ENCODE data around the gene NEGR1. TPM values are rescaled to one million over a fixed set of nuclear protein-coding genes. Genes with fewer than 3 reads are reported as not detected.

Gene NEGR1
- total and polyA plus RNA-seq, 2 donors (not counting 3 experiments of a cell fraction or from before 2014, with no cell fraction given) = 6.8 to 21.8 TPM

DNA sequence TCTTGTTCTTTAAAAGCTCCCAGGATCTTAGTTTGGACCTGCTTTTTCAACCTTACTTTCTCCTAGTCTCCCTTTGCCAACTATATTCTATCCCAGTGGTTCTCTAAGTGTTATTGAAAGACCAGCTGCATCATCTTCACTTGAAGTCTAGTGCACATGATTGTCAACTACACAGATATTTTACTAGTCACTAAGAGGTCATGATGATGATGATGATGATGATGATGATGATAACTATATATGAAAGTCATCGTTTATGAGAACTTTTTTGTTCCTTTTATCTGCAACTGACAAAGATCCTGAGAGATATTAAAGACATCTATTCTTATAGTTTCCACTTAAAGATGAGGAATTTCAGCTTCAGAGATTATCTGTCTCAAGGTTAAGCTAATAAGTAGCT lies 722.5 kb downstream of the NEGR1 start:
- FAIRE-seq (no peak), DNase-seq (ENCODE audit: low read depth, low spot score) (no peak)
- Histone ChIP-seq H4K20me1 (replicated peaks; ENCODE audit: control insufficient read depth, extremely low read depth, insufficient read depth, low read length) (no peaks in the 10 kb centered on the region), H2AFZ (ENCODE audit: low read depth, low read length) (no peak overlapping the region), H3K9me1 (replicated peaks; ENCODE audit: control insufficient read depth, extremely low read depth, insufficient read depth, low read length) (no peaks in the 10 kb centered on the region), H3K9ac (replicated peaks; ENCODE audit: extremely low read depth, insufficient read depth, low read length) (no peak overlapping the region), H3K4me2 (ENCODE audit: insufficient read depth, low read length) (no peak overlapping the region), H3K27ac (ENCODE audit: insufficient read depth, low read depth, low read length) (no peak overlapping the region), H3K9me3 (replicated peaks; ENCODE audit: control insufficient read depth, insufficient read depth, low read length) (no peaks in the 10 kb centered on the region), H3K27me3 (ENCODE audit: control insufficient read depth in 2 of 2, insufficient read depth in 2 of 2, low read length in 2 of 2) (no peaks in the 10 kb centered on the region), H3K79me2 (ENCODE audit: control insufficient read depth, insufficient read depth, low read length) (no peaks in the 10 kb centered on the region), H3K4me3 (replicated peaks in 1 of 3; ENCODE audit: insufficient read depth in 1 of 3, low read depth in 1 of 3, low read length in 3 of 3) (no peak overlapping the region), H3K4me1 (ENCODE audit: control insufficient read depth, extremely low read depth, insufficient read depth, low read length) (no peaks in the 10 kb centered on the region), H3K36me3 (ENCODE audit: control insufficient read depth in 2 of 2, extremely low read depth in 1 of 2, insufficient read depth in 2 of 2, low read length in 2 of 2) (no peaks in the 10 kb centered on the region)
- intact Hi-C loops (cut with micrococcal nuclease) (no loop called here), dilution Hi-C loops (cut with MboI; ENCODE audit: extremely low pct_ligation_motif_present, low sequenced_read_pairs) (no loop called here)
- ChIA-PET POLR2A (no interaction called here), CTCF (interaction anchor here (0.7 kb wide), 1 partner anchor 15 kb away, joined by 3 read pairs; no protein-coding TSS in a partner anchor)
- no TSS peak for BruUV-seq (replicated peaks)
- TF ChIP-seq MYC (IDR thresholded peaks at IDR 0.05; ENCODE audit: low read depth, low read length) = no peak
- TF ChIP-seq, protein P1, sequence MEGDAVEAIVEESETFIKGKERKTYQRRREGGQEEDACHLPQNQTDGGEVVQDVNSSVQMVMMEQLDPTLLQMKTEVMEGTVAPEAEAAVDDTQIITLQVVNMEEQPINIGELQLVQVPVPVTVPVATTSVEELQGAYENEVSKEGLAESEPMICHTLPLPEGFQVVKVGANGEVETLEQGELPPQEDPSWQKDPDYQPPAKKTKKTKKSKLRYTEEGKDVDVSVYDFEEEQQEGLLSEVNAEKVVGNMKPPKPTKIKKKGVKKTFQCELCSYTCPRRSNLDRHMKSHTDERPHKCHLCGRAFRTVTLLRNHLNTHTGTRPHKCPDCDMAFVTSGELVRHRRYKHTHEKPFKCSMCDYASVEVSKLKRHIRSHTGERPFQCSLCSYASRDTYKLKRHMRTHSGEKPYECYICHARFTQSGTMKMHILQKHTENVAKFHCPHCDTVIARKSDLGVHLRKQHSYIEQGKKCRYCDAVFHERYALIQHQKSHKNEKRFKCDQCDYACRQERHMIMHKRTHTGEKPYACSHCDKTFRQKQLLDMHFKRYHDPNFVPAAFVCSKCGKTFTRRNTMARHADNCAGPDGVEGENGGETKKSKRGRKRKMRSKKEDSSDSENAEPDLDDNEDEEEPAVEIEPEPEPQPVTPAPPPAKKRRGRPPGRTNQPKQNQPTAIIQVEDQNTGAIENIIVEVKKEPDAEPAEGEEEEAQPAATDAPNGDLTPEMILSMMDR (IDR thresholded peaks at IDR 0.05; ENCODE audit: extremely low read depth in 1 of 2, insufficient read depth in 1 of 2, low read depth in 1 of 2, low read length in 2 of 2) = no peak

DNA sequence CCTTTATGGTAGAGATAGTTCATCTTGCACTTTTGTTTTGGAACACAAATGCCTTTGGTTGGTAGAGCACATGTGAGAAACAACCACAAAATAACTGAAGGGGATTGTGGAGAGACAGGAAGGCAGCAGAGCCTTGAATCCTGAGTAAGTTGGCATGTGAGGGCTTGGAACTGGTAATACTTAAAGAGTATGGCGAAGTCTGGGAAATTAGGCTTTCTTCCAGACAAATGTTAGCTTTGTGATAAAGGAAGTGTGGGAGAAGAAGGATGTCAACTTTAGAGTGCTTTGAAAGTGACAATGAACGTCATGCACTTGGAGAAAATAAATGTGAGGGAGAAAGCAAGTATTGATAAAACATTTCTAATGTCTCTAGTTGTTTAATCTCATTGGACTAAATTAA lies 725.2 kb downstream of the NEGR1 start:
- no peak overlapping the region for H3K4me3 ChIP-seq (replicated peaks in 1 of 3; ENCODE audit: insufficient read depth in 1 of 3, low read depth in 1 of 3, low read length in 3 of 3)
- no peaks in the 10 kb centered on the region for H3K9me1 ChIP-seq (replicated peaks; ENCODE audit: control insufficient read depth, extremely low read depth, insufficient read depth, low read length)
- no TSS peak for BruUV-seq (replicated peaks)
- no peak for FAIRE-seq
- POLR2A ChIA-PET = no interaction called here
- H3K4me1 ChIP-seq (ENCODE audit: control insufficient read depth, extremely low read depth, insufficient read depth, low read length) = no peaks in the 10 kb centered on the region
- intact Hi-C loops (cut with micrococcal nuclease) = no loop called here
- no peak overlapping the region for H2AFZ ChIP-seq (ENCODE audit: low read depth, low read length)
- no peaks in the 10 kb centered on the region for H3K36me3 ChIP-seq (ENCODE audit: control insufficient read depth in 2 of 2, extremely low read depth in 1 of 2, insufficient read depth in 2 of 2, low read length in 2 of 2)
- no peak overlapping the region for H3K4me2 ChIP-seq (ENCODE audit: insufficient read depth, low read length)
- CTCF ChIA-PET = no interaction called here
- H3K27me3 ChIP-seq (ENCODE audit: control insufficient read depth in 2 of 2, insufficient read depth in 2 of 2, low read length in 2 of 2) = no peaks in the 10 kb centered on the region
- H4K20me1 ChIP-seq (replicated peaks; ENCODE audit: control insufficient read depth, extremely low read depth, insufficient read depth, low read length) = no peaks in the 10 kb centered on the region
- no peak for DNase-seq (ENCODE audit: low read depth, low spot score)
- no peak overlapping the region for H3K27ac ChIP-seq (ENCODE audit: insufficient read depth, low read depth, low read length)
- H3K9ac ChIP-seq (replicated peaks; ENCODE audit: extremely low read depth, insufficient read depth, low read length) = no peak overlapping the region
- H3K9me3 ChIP-seq (replicated peaks; ENCODE audit: control insufficient read depth, insufficient read depth, low read length) = no peaks in the 10 kb centered on the region
- TF ChIP-seq GATA2 (IDR thresholded peaks at IDR 0.05; ENCODE audit: insufficient read depth, insufficient read length, low read depth, low read length) = no peak
- TF ChIP-seq, protein P1 (IDR thresholded peaks at IDR 0.05; ENCODE audit: extremely low read depth in 1 of 2, insufficient read depth in 1 of 2, low read depth in 1 of 2, low read length in 2 of 2) = no peak
- TF ChIP-seq JUN (IDR thresholded peaks at IDR 0.05; ENCODE audit: borderline replicate concordance, insufficient read depth, insufficient read length, low read depth) = no peak
- TF ChIP-seq MYC (IDR thresholded peaks at IDR 0.05; ENCODE audit: low read depth, low read length) = no peak
- TF ChIP-seq POLR2A (IDR thresholded peaks at IDR 0.05; ENCODE audit: low read depth, low read length) = no peak
- dilution Hi-C loops (cut with MboI; ENCODE audit: extremely low pct_ligation_motif_present, low sequenced_read_pairs) = no loop called here
- H3K79me2 ChIP-seq (ENCODE audit: control insufficient read depth, insufficient read depth, low read length) = no peaks in the 10 kb centered on the region
